Endodermal cell (in vitro differentiated cells): ENCODE data around the gene RAB3B. TPM values are rescaled to one million over a fixed set of nuclear protein-coding genes. Genes with fewer than 3 reads are reported as not detected.

Source experiments
- DNase-seq: peaks from one replicate; pipeline ENCODE4 v3.0.0-alpha.2; 2017
- H3K27ac ChIP-seq: 2 replicates; pipeline ENCODE4 v1.5.1; 2013; ENCODE audit warnings: mild to moderate bottlenecking, low read depth, low read length, moderate library complexity
- H3K27me3 ChIP-seq: 2 replicates; pipeline ENCODE4 v1.6.1; 2013; ENCODE audit warnings: mild to moderate bottlenecking, low read length, moderate library complexity; ENCODE audit not compliant: insufficient read depth, control insufficient read depth, poor library complexity, severe bottlenecking
- H3K36me3 ChIP-seq: 2 replicates; pipeline ENCODE4 v1.7.0; 2013; ENCODE audit warnings: mild to moderate bottlenecking, low read length, moderate library complexity; ENCODE audit not compliant: control insufficient read depth, insufficient read depth
- H3K4me1 ChIP-seq: one replicate; pipeline ENCODE4 v1.7.0; 2013; ENCODE audit warnings: low read length; ENCODE audit not compliant: control insufficient read depth, insufficient read depth
- H3K4me3 ChIP-seq: 2 replicates; pipeline ENCODE4 v1.5.1; 2013; ENCODE audit warnings: mild to moderate bottlenecking, low read length, moderate library complexity
- H3K9ac ChIP-seq: 2 replicates; pipeline ENCODE4 v1.6.1; 2013; ENCODE audit warnings: mild to moderate bottlenecking, low read length, moderate library complexity; ENCODE audit not compliant: poor library complexity, severe bottlenecking; ENCODE audit errors: extremely low read depth
- H3K9me3 ChIP-seq: 2 replicates; pipeline ENCODE4 v1.6.1; 2013; ENCODE audit warnings: mild to moderate bottlenecking, low read length, moderate library complexity; ENCODE audit not compliant: control insufficient read depth
- H3K27ac Mint-ChIP-seq: 2 replicates; pipeline ENCODE4 v1.8.0; 2020; ENCODE audit warnings: mixed read lengths
- H3K27me3 Mint-ChIP-seq: 2 replicates; pipeline ENCODE4 v1.8.0; 2021; ENCODE audit warnings: mild to moderate bottlenecking, mixed read lengths; ENCODE audit not compliant: insufficient read depth
- H3K36me3 Mint-ChIP-seq: 2 replicates; pipeline ENCODE4 v1.8.0; 2020; ENCODE audit warnings: low read depth, mixed read lengths
- H3K4me1 Mint-ChIP-seq: 2 replicates; pipeline ENCODE4 v1.8.0; 2020; ENCODE audit warnings: mixed read lengths
- H3K4me3 Mint-ChIP-seq: 2 replicates; pipeline ENCODE4 v1.8.0; 2020; ENCODE audit warnings: mild to moderate bottlenecking, moderate library complexity, mixed read lengths
- H3K9me3 Mint-ChIP-seq: 2 replicates; pipeline ENCODE4 v1.8.0; 2020; ENCODE audit warnings: mild to moderate bottlenecking, mixed read lengths
- CTCF ChIP-seq: fragments of 200-600 bp; sonication (generic); conservative IDR thresholded peaks from 2 replicates; pipeline ENCODE4 v1.5.0; 2021; ENCODE audit warnings: antibody characterized with exemption, mild to moderate bottlenecking
- WGBS, 2 experiments: methylation state at CpG; one replicate each; pipeline versions ENCODE4 v1.1.5 to v1.1.7; 2013; ENCODE audit warnings: missing lambda C conversion rate in 2 of 2, mixed read lengths in 1 of 2; ENCODE audit not compliant: insufficient coverage in 1 of 2, insufficient read length in 1 of 2; 5-methylcytosine and 5-hydroxymethylcytosine counted together
- total RNA-seq, 2 donors: library from RNA; stranded (reverse); fragmentation: NEBNext Ultra II Directional in 1 of 2; extraction: Animal tissue kit (Norgen Biotek cat#: 25700) in 1 of 2; gene quantifications; 2 replicates in 1 of 2; 3 replicates in 1 of 2; pipeline ENCODE4 v1.2.1, GENCODE V29; 2021

The RAB3B gene
- total RNA-seq, 2 donors from 2014 or later, result 58.1 to 66.0 TPM

DNA sequence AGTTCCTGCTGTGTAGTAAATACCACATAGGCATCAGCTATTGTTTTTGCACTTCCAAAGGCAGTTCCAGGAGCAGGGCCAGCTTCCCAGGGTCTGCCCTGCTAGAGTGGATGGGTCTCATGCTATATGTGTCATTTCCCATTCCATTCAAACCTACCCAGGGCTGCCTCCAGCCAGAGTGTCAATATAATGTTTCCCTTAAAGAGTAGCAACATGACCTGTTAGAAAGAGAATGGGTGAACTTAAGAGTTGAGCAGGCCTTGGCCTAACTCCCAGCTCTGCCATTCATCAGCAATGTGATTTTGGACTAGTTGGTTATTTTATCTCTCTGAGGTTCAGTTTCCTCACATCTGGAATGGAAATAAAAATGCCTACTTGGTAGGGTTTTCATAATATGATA, 44.9 kb downstream of the RAB3B start:
- peaks cover 82% of the 10 kb centered on the region for H3K36me3 Mint-ChIP-seq

GRCh38 chr1:51942281-51942680, 48.2 kb downstream of the RAB3B start:
- no peaks in the 10 kb centered on the region for H3K4me1 ChIP-seq
- no peak overlapping the region for H3K9ac ChIP-seq
- peaks cover 74% of the 10 kb centered on the region for H3K36me3 ChIP-seq
- peaks cover 27% of the 10 kb centered on the region for H3K9me3 ChIP-seq
- no peak overlapping the region for H3K4me3 Mint-ChIP-seq
- H3K27me3 ChIP-seq, result no peaks in the 10 kb centered on the region
- H3K27ac Mint-ChIP-seq, result no peak overlapping the region
- H3K27ac ChIP-seq, result no peak overlapping the region
- no peak for TF ChIP-seq CTCF
- peaks cover 20% of the 10 kb centered on the region for H3K9me3 Mint-ChIP-seq
- no peaks in the 10 kb centered on the region for H3K27me3 Mint-ChIP-seq
- H3K4me3 ChIP-seq, result no peak overlapping the region
- 96 to 100% methylated on average over 1 to 2 of the region's 2 CpGs for WGBS, 2 experiments
- peaks cover 1% of the 10 kb centered on the region for H3K4me1 Mint-ChIP-seq
- no peak for DNase-seq
- peaks cover 67% of the 10 kb centered on the region for H3K36me3 Mint-ChIP-seq

More for the DNA sequence above, 44.9 kb downstream of the RAB3B start:
- H3K9ac ChIP-seq, result no peak overlapping the region
- no peak for DNase-seq
- Mint-ChIP-seq H3K27ac (no peak overlapping the region), H3K27me3 (no peaks in the 10 kb centered on the region), H3K4me1 (peaks cover 12% of the 10 kb centered on the region), H3K9me3 (peaks cover 31% of the 10 kb centered on the region), H3K4me3 (no peak overlapping the region)
- H3K9me3 ChIP-seq, result peaks cover 43% of the 10 kb centered on the region
- H3K4me1 ChIP-seq, result no peaks in the 10 kb centered on the region
- no peak for TF ChIP-seq CTCF
- peaks cover 75% of the 10 kb centered on the region for H3K36me3 ChIP-seq
- no peak overlapping the region for H3K27ac ChIP-seq
- no peak overlapping the region for H3K4me3 ChIP-seq
- H3K27me3 ChIP-seq, result no peaks in the 10 kb centered on the region

GRCh38 chr1:51941528-51941927, 49.0 kb downstream of the RAB3B start:
- Mint-ChIP-seq H3K4me1 (peaks cover 1% of the 10 kb centered on the region), H3K27ac (no peak overlapping the region), H3K4me3 (no peak overlapping the region), H3K9me3 (peaks cover 20% of the 10 kb centered on the region), H3K27me3 (no peaks in the 10 kb centered on the region), H3K36me3 (peaks cover 68% of the 10 kb centered on the region)
- no peaks in the 10 kb centered on the region for H3K27me3 ChIP-seq
- TF ChIP-seq CTCF, result no peak
- H3K9me3 ChIP-seq, result peaks cover 27% of the 10 kb centered on the region
- no peak overlapping the region for H3K9ac ChIP-seq
- no peaks in the 10 kb centered on the region for H3K4me1 ChIP-seq
- H3K27ac ChIP-seq, result no peak overlapping the region
- H3K36me3 ChIP-seq, result peaks cover 79% of the 10 kb centered on the region
- no peak for DNase-seq
- no peak overlapping the region for H3K4me3 ChIP-seq
